Renal pelvis (tissue), 4 donors: ENCODE data around the gene PAPPA. TPM values are rescaled to one million over a fixed set of nuclear protein-coding genes. Genes with fewer than 3 reads are reported as not detected.

Experiments
- DNase-seq: peaks from one replicate; pipeline ENCODE4 v3.0.0-alpha.2; 2013
- polyA plus RNA-seq, 3 donors: library from polyadenylated mRNA; unstranded; fragments of 120-200 nt; gene quantifications; one replicate each; pipeline ENCODE4 v1.2.1, GENCODE V29; 2013; ENCODE audit not compliant: insufficient read length in 3 of 3

The PAPPA gene
- polyA plus RNA-seq, 3 donors = 2.8 to 8.4 (median 5.8) TPM

DNA sequence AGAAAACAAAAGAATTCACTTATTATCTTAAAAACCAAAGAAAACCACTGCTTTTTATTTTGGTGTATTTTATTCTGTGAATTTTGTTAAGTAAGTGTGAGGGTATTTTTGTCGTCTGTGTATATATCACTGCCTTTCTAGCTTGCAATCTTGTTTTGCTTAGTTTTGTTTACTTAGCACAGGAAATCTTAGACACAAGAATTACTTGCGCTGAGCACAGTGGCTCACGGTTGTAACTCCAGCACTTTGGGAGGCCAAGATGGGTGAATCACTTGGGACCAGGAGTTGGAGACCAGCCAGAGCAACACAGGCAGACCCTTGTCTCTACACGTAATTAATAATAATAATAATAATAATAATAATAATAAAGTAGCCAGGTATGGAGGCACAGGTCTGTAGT, 230.3 kb downstream of the PAPPA start:
- no peak for DNase-seq

- peak; percentile 51 for DNase-seq
Observed at GRCh38 chr9:116387934-116388698, 234.5 kb downstream of the PAPPA start.

DNA sequence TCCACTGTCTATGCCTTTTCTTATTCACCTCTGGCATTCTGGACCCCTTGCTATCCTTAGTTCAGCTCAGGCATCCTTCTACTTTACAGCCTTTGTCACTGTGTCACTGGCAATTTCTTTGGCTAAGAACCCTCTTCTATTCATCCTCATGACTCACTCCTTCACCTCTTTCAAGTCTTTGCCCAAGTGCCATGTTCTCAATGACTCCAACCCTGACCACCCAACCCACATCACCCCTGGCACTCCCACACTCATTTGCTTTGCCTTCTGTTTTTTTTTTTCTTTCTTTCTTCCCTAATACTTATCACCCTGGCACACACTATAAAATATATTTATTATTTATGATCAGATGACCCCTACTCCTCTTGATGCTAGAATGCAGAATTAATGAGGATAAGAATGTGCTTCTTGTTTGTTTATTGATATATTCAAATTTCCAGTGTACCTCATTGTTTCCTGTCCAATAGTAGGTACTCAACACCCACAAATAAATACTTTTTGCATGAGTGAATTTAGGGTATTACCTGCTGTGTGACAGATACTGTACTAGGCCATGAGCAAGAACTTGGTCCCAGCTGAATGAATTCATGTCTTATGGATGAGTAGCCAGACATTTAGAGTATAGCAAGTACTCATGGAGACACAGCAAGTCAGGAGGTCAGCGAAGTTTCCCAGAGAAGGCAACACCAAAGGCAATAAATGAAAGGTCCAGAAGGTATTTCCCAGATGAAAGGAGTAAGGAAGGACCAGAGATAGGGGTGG, 236.1 kb downstream of the PAPPA start:
- DNase-seq = no peak

GRCh38 chr9:116390303-116391228, 237.0 kb downstream of the PAPPA start:
- no peak for DNase-seq

DNA sequence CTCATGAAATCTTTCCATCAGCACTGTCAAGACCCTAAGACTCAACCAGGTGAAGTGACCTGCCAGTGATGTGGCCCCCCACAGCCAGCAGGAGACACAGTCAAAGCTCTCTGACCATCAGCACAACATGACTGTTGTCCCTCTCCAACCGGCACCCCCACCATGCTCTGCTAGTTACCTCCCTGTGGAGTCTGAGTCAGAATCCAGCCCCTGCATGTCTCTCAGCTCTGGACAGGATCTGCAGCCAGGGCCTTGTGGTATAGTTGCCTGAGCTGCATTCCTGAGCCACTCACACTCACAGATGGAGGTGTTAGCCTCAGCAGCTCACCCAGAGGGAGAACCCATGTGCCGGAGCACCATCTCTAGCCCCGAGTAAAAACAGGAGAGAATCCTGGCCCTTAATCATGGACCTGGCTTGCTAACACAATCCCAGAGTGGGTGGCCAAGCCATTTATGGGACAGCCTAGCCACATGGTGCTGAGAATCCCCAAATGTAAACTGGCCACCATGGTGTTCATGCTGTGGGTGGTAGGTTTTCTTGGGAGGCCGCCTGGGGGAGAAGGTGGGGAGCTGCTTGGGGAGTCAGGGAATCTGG, 237.8 kb downstream of the PAPPA start:
- no peak for DNase-seq

DNA sequence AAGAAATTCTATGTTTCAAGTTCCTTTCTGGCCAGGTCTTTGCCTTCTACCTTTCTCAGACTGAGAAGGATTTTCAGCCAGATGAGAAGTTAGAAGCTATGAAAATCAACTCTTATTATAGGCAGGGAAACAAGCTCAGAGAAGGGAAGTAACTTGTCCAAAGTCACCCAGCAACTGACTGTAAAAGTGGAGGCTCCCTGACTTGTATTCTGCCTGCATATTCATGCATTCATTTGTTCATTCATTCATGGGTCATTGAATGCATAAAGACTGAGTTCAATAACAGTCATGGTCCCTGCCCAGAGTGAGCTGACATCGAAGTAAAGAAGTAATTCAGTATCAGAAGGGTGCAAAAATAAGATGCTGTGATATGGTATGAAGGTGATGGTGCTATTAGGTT, 239.6 kb downstream of the PAPPA start:
- no peak for DNase-seq

DNA sequence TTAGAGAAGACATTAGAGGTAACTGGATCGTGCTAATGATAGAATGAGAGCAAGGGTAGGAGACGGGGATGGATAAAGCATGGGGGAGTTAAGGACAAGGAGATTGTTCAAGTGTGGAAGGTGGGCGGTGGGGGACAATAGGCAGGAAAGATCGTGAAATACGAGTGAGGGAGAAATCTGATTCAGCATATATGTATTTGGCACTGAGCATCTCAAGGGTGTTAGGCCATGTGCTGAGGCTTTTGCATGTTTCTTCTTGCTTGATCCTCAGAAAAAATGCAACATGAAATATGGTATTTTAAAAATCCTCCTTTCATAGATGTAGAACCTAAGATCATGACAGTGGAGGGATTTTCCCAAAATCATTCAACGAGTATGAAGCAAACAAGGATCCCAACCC, 240.5 kb downstream of the PAPPA start:
- no peak for DNase-seq

DNA sequence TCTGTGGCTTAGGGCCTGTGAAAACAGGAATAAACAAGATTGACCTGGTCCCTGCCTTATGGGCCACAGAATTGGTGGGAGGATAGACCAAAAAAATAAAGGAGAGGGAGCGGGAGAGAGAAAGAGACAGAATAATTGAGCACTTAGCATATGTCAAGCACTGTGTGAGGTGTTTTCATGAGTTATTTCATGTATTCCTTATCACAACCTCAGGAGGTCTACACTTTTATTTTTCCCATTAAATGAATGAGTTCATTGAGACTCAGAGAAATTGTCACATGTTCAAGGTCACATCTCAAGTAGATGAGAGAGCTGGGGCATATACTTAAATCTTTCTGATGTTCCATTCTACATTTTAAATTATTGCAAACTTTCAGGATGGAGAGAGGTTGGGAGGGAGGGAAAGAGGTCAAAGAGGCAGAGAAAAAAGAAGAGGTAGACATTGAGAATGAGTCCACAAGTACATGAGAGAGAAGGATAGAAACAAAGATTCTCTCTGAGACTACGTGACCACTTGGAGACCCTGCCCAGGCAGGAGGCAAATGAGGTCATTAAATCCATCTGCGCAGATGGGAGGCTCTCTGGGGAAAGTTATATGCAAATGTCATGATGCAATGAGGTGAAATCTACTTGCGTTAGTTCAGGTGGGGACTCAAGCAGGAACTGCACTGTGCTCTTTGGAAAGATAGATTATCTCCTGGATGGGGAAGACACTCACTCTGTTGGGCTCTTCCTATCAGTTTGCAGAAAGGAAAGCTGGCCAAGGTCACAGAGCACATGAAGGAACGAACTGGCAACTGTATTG, 241.5 kb downstream of the PAPPA start:
- DNase-seq = no peak

- no peak for DNase-seq
Observed at GRCh38 chr9:116395699-116396037, 242.1 kb downstream of the PAPPA start.

- DNase-seq = no peak
Observed at GRCh38 chr9:116403171-116403570, 249.6 kb downstream of the PAPPA start.

GRCh38 chr9:116404228-116404627, 250.6 kb downstream of the PAPPA start:
- DNase-seq = no peak

- no peak for DNase-seq
Observed at GRCh38 chr9:116405321-116405720, 251.7 kb downstream of the PAPPA start.

DNA sequence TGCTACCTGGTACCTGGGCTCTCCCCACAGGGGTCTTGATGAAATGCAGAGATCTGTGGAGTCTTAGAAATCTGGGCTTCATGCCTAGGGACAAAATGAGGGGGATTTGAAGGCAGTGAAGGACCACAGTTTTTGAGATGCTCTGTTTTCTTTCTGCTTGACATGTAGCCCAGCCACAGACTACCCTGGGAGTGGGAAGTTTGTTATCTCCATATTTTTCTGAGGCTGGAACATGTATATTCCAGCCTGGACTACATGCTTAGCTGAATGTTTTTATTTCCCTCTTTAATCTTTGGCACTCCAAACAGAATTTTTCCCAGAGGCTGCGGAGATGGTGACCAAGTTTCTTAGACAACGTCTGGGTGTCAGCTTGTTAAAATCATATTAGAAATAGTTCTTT, 252.9 kb downstream of the PAPPA start:
- DNase-seq = no peak

DNA sequence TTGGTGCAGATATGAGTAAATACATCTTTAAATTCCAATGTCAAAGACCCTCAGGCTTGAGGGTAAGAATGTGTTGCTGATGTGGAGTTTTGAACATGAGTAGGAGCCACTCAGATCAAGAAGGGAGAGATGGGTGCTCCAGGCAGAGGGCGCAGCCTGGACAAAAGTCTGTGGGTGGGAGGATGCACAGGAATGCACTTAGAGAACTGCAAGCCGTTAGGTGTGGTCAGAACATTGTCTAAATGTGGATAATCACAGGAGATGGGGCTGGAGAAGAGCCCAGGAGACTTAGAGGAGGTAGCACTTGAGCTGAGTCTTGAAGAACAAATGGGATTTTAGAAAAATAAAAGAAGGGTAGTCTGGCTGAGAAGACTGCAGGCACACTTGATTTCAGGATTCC, 255.5 kb downstream of the PAPPA start:
- no peak for DNase-seq

GRCh38 chr9:116409638-116410037, 256.0 kb downstream of the PAPPA start:
- DNase-seq = no peak

GRCh38 chr9:116411506-116411905, 257.9 kb downstream of the PAPPA start:
- DNase-seq = no peak

DNA sequence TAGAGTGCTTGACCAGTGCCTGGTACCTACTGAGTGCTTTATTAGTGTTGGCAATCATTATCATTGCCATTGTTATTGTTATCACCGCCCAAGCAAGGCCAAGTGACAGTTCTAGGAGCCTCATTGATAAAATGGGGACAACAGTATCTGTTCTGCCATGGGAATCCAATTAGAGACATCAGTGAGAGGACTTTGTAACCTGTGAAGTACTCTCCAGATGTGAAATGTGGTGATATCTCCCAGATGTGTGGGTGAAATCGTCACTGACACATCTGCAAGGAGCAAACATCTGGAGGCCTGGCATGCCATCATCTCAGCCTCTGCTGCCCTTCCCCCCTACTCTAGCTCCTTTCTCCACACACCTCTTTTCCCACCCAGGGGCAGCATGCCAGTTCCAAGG, 260.8 kb downstream of the PAPPA start:
- DNase-seq = no peak

DNA sequence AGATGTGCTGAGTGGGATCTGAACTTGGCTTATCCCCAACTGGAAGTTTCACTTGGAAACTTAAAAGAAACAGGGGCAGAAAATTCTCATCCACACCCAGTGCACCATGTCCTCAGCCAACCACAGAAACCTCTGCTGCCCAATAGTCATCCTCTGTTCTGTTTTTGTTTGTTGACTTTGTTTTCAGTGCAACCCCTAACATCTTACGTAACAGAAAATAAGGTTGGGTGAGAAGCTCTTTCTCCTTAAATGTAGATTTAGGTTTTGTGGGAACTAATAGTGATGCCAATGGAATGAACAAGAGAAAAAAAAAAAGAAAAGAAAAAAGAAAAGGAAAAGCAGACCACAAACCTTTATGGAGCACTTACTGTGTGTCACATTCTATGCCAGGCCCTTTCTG, 262.8 kb downstream of the PAPPA start:
- no peak for DNase-seq

- DNase-seq = no peak
Observed at GRCh38 chr9:116417464-116417863, 263.9 kb downstream of the PAPPA start.

GRCh38 chr9:116419181-116419580, 265.6 kb downstream of the PAPPA start:
- DNase-seq = peak; percentile 58

GRCh38 chr9:116420993-116421538, 267.5 kb downstream of the PAPPA start:
- no peak for DNase-seq
